ENCODE data around the gene HOXD1.

GRCh38 chr2:176152350-176153181 is 35.9 kb upstream of the HOXD1 start:
- TF ChIP-seq CTCF (conservative IDR thresholded peaks at IDR 0.05 in 1 of 2, IDR thresholded peaks at IDR 0.05 in 1 of 2; ENCODE audit: extremely low read depth in 1 of 2, insufficient read depth in 1 of 2, low read depth in 1 of 2, low read length in 2 of 2) = no peak
- TF ChIP-seq EZH2 (IDR thresholded peaks at IDR 0.05; ENCODE audit: borderline replicate concordance, low read length) = peak; percentile 32
